HepG2 (cell line): ENCODE measurements around the gene GPATCH3. TPM values are rescaled to one million over a fixed set of nuclear protein-coding genes. Genes with fewer than 3 reads are reported as not detected.

Source experiments
- ATF2 ChIP-seq: sonication (generic); formaldehyde crosslinking; IDR thresholded peaks from 2 replicates; pipeline ENCODE4 v1.4.0; 2020; ENCODE audit warnings: missing genetic modification reagents
- HNRNPL ChIP-seq: fragments of 200-400 bp; formaldehyde crosslinking; IDR thresholded peaks from 2 replicates; pipeline ENCODE4 v1.6.1; 2017; ENCODE audit warnings: mild to moderate bottlenecking, low read depth, low read length
- NCOA2 ChIP-seq: sonication (generic); formaldehyde crosslinking; IDR thresholded peaks from 2 replicates; pipeline ENCODE4 v1.8.0; 2022; ENCODE audit warnings: inconsistent platforms
- NFYC ChIP-seq: IDR thresholded peaks from 2 replicates; pipeline ENCODE4 v1.6.1; 2016; ENCODE audit warnings: missing genetic modification reagents, missing compliant biosample characterization
- RBM22 ChIP-seq: fragments of 200-400 bp; formaldehyde crosslinking; optimal IDR thresholded peaks from 2 replicates; pipeline ENCODE3; 2017; ENCODE audit warnings: mild to moderate bottlenecking, low read length, moderate library complexity
- ZFP91 ChIP-seq: sonication (generic); formaldehyde crosslinking; IDR thresholded peaks from 2 replicates; pipeline ENCODE4 v1.9.0; 2022; ENCODE audit warnings: missing genetic modification reagents, mild to moderate bottlenecking, borderline replicate concordance
- ZGPAT ChIP-seq: IDR thresholded peaks from 2 replicates; pipeline ENCODE4 v1.6.1; 2016; ENCODE audit warnings: mild to moderate bottlenecking
- ZNF20 ChIP-seq: sonication (generic); formaldehyde crosslinking; IDR thresholded peaks from 2 replicates; pipeline ENCODE4 v1.4.0; 2020; ENCODE audit warnings: mild to moderate bottlenecking, moderate library complexity, missing genetic modification reagents
- ZNF275 ChIP-seq: sonication (generic); formaldehyde crosslinking; IDR thresholded peaks from 2 replicates; pipeline ENCODE4 v1.8.0; 2022; ENCODE audit warnings: missing genetic modification reagents, mild to moderate bottlenecking, inconsistent platforms, borderline replicate concordance
- ZNF549 ChIP-seq: sonication (generic); formaldehyde crosslinking; IDR thresholded peaks from 2 replicates; pipeline ENCODE4 v1.5.0; 2020; ENCODE audit warnings: missing genetic modification reagents
- ZSCAN25 ChIP-seq: sonication (generic); formaldehyde crosslinking; IDR thresholded peaks from 2 replicates; pipeline ENCODE4 v1.8.0; 2022; ENCODE audit warnings: mild to moderate bottlenecking, missing genetic modification reagents
- ZSCAN31 ChIP-seq: sonication (generic); formaldehyde crosslinking; IDR thresholded peaks from 2 replicates; pipeline ENCODE4 v1.5.0; 2020; ENCODE audit warnings: low read depth, mild to moderate bottlenecking, missing genetic modification reagents
- polyA plus RNA-seq, 8 experiments: library from polyadenylated mRNA; depleted of rRNA in 3 of 8; stranded (reverse) in 7 of 8; unstranded in 1 of 8; fragments of >200 nt; fragmentation: Illumina TruSeq in 4 of 8; extraction: Trizol in 4 of 8; gene quantifications; 2 replicates each; pipeline versions ENCODE4 v1.2.1 to v1.2.3, GENCODE V29; 2011 to 2016; ENCODE audit warnings: low read depth in 4 of 8, missing spikeins in 1 of 8, mixed read lengths in 1 of 8; ENCODE audit not compliant: insufficient read depth in 1 of 8
- total RNA-seq, 5 experiments: library from RNA; depleted of rRNA; stranded (reverse); fragments of >200 nt; fragmentation: Illumina TruSeq; extraction: Trizol; gene quantifications; 2 replicates each; pipeline ENCODE4 v1.2.3, GENCODE V29; 2016; ENCODE audit warnings: low read depth in 1 of 5
- TF ChIP-seq, protein P1 (sequence below): sonication (generic); formaldehyde crosslinking; IDR thresholded peaks from 2 replicates; pipeline ENCODE4 v1.4.0; 2020; ENCODE audit warnings: missing genetic modification reagents, borderline replicate concordance
- TF ChIP-seq, protein P2 (sequence below): sonication (generic); formaldehyde crosslinking; IDR thresholded peaks from 2 replicates; pipeline ENCODE4 v1.4.0; 2020; ENCODE audit warnings: missing genetic modification reagents, borderline replicate concordance
- TF ChIP-seq, protein P3 (sequence below): sonication (generic); formaldehyde crosslinking; IDR thresholded peaks from 2 replicates; pipeline ENCODE4 v1.4.0; 2020; ENCODE audit warnings: mild to moderate bottlenecking, missing genetic modification reagents

The GPATCH3 gene
- total and polyA plus RNA-seq, 2 of the 13 experiments (the other 11 are each of a cell fraction or from before 2014, with no cell fraction given): 8.3 to 11.0 TPM

DNA sequence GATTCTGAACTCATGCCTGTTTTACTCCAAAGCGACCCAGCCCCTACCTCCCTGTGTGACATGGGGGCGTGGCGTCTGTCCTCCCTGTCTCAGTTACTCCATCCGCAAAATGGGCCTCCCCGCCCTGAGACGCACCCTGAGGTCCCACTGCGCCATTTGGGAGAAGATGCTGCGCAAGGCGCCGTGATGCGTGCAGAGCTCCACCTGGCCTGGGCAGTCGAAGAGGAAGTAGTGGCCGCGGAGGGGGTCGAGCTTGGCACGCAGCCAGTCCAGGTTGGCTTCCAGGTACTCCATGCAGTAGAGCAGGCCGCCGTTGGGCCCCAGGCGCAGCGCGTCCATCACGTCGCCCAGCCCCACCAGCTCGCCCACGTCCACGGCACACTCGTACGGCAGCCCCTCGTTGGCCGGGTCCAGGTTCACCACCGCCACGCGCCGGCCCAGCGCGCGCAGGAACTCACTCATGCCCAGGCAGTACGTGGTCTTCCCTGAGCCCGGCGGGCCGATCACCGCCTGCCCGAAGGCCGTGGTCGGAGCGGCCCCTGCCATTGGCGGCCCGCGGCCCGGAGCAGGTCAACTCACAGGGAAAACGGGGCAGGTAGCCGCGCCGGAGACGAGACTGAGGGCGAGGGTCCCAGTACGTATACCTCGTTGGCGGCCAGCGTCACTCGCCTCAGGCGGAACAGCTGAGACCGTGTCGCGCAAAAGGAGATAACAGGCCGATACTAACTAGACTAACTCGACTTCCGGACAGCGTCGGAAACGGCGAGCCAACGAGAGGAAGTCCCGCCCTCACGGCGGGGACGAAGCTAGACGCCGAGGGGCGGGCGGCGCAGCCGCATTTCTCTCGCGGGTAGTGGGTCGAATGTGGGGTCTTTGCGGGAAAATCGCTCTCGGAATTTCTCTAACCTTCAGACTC is 10.5 kb downstream of the GPATCH3 start, which contains the start of gene GPN2 (continued):
- TF ChIP-seq RBM22 (peak; percentile 96), ATF2 (peak; percentile 46; the same call in 1 of the 2 replicates), ZFP91 (CRISPR knock-in tag) (peak; percentile 95), ZSCAN25 (CRISPR knock-in tag) (no peak), NFYC (CRISPR knock-in tag) (no peak), HNRNPL (peak; percentile 71; the same call in 1 of the 2 replicates), ZNF549 (CRISPR knock-in tag) (no peak), ZNF20 (CRISPR knock-in tag) (no peak), ZGPAT (peak; percentile 92), ZSCAN31 (CRISPR knock-in tag) (peak; percentile 92), ZNF275 (peak; percentile 70; the same call in 1 of the 2 replicates), NCOA2 (CRISPR knock-in tag) (0 out of 2 replicates have a peak, but pooled peaks have one; percentile 35)
- TF ChIP-seq, protein P1, sequence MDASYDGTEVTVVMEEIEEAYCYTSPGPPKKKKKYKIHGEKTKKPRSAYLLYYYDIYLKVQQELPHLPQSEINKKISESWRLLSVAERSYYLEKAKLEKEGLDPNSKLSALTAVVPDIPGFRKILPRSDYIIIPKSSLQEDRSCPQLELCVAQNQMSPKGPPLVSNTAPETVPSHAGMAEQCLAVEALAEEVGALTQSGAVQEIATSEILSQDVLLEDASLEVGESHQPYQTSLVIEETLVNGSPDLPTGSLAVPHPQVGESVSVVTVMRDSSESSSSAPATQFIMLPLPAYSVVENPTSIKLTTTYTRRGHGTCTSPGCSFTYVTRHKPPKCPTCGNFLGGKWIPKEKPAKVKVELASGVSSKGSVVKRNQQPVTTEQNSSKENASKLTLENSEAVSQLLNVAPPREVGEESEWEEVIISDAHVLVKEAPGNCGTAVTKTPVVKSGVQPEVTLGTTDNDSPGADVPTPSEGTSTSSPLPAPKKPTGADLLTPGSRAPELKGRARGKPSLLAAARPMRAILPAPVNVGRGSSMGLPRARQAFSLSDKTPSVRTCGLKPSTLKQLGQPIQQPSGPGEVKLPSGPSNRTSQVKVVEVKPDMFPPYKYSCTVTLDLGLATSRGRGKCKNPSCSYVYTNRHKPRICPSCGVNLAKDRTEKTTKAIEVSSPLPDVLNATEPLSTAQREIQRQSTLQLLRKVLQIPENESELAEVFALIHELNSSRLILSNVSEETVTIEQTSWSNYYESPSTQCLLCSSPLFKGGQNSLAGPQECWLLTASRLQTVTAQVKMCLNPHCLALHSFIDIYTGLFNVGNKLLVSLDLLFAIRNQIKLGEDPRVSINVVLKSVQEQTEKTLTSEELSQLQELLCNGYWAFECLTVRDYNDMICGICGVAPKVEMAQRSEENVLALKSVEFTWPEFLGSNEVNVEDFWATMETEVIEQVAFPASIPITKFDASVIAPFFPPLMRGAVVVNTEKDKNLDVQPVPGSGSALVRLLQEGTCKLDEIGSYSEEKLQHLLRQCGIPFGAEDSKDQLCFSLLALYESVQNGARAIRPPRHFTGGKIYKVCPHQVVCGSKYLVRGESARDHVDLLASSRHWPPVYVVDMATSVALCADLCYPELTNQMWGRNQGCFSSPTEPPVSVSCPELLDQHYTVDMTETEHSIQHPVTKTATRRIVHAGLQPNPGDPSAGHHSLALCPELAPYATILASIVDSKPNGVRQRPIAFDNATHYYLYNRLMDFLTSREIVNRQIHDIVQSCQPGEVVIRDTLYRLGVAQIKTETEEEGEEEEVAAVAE (CRISPR knock-in tag): no peak
- TF ChIP-seq, protein P2, sequence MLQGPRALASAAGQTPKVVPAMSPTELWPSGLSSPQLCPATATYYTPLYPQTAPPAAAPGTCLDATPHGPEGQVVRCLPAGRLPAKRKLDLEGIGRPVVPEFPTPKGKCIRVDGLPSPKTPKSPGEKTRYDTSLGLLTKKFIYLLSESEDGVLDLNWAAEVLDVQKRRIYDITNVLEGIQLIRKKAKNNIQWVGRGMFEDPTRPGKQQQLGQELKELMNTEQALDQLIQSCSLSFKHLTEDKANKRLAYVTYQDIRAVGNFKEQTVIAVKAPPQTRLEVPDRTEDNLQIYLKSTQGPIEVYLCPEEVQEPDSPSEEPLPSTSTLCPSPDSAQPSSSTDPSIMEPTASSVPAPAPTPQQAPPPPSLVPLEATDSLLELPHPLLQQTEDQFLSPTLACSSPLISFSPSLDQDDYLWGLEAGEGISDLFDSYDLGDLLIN (CRISPR knock-in tag): 0 out of 2 replicates have a peak, but pooled peaks have one; percentile 47
- TF ChIP-seq, protein P3, sequence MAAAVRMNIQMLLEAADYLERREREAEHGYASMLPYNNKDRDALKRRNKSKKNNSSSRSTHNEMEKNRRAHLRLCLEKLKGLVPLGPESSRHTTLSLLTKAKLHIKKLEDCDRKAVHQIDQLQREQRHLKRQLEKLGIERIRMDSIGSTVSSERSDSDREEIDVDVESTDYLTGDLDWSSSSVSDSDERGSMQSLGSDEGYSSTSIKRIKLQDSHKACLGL (CRISPR knock-in tag): peak; percentile 89
